Right atrium auricular region (tissue), 2 donors: ENCODE results near the gene KRT39. TPM values are rescaled to one million over a fixed set of nuclear protein-coding genes. Genes with fewer than 3 reads are reported as not detected.

Source experiments
- DNase-seq: peaks from one replicate; pipeline ENCODE4 v3.0.0-alpha.2; 2019; ENCODE audit warnings: low spot score
- H3K27ac ChIP-seq, 2 donors: fragments of 200-600 bp; sonication (generic); 1 replicate in 1 of 2; 2 replicates in 1 of 2; pipeline ENCODE4 v1.5.1; 2016 to 2019
- H3K27me3 ChIP-seq, 2 donors: fragments of 200-600 bp; sonication (generic); one replicate each; pipeline versions ENCODE4 v1.5.1 to v1.6.0; 2017 to 2019
- H3K36me3 ChIP-seq: fragments of 200-600 bp; sonication (generic); one replicate; pipeline ENCODE4 v1.5.1; 2016
- H3K4me1 ChIP-seq, 2 donors: fragments of 200-600 bp; sonication (generic); one replicate each; pipeline versions ENCODE4 v1.5.1 to v1.6.0; 2017 to 2019
- H3K4me3 ChIP-seq, 2 donors: fragments of 200-600 bp; sonication (generic); 1 replicate in 1 of 2; 2 replicates in 1 of 2; pipeline ENCODE4 v1.5.1; 2017 to 2019; ENCODE audit warnings: mild to moderate bottlenecking in 1 of 2, moderate library complexity in 1 of 2
- H3K9me3 ChIP-seq, 2 donors: fragments of 200-600 bp; sonication (generic); one replicate each; pipeline ENCODE4 v1.5.1; 2019
- total RNA-seq, 2 donors: library from RNA; depleted of rRNA; stranded (reverse); fragments of >200 nt; gene quantifications; one replicate each; pipeline ENCODE4 v1.1.0, GENCODE V29; 2016
- TF ChIP-seq, protein P1 (sequence below), 2 donors: fragments of 200-600 bp; sonication (generic); IDR thresholded peaks; one replicate each; pipeline ENCODE4 v1.5.1; 2019; ENCODE audit warnings: antibody characterized with exemption in 2 of 2

Gene KRT39
- not detected for total RNA-seq

DNA sequence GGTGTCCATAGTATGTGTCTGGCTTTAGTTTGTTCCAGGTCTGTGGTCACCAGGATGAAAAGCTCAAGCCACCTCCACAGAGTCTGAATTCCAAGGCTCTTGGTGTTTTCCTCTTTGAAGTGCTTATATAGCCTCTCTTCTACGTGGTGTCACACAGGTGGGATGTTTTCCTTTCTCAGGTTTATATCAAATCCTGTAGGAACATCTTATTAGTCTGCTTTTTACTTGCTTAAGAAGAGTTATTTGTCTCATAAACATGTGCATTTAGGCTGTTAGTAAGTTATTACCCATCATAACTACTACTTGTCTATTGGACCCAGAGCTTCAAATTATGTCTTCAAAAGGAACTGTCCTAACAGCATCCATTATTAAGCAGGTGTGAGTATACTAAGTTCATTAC is at the start of gene KRT39:
TSS of gene KRT39 (minus strand) at position 101 of the 400 bp plus-strand sequence. CDS start at position 9, 92 bp downstream.
- TF ChIP-seq, protein P1, sequence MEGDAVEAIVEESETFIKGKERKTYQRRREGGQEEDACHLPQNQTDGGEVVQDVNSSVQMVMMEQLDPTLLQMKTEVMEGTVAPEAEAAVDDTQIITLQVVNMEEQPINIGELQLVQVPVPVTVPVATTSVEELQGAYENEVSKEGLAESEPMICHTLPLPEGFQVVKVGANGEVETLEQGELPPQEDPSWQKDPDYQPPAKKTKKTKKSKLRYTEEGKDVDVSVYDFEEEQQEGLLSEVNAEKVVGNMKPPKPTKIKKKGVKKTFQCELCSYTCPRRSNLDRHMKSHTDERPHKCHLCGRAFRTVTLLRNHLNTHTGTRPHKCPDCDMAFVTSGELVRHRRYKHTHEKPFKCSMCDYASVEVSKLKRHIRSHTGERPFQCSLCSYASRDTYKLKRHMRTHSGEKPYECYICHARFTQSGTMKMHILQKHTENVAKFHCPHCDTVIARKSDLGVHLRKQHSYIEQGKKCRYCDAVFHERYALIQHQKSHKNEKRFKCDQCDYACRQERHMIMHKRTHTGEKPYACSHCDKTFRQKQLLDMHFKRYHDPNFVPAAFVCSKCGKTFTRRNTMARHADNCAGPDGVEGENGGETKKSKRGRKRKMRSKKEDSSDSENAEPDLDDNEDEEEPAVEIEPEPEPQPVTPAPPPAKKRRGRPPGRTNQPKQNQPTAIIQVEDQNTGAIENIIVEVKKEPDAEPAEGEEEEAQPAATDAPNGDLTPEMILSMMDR (IDR thresholded peaks at IDR 0.05) = no peak
- no peak for DNase-seq
- no peaks in the 10 kb centered on the region for H3K27me3 ChIP-seq
- no peaks in the 10 kb centered on the region for H3K4me1 ChIP-seq
- no peaks in the 10 kb centered on the region for H3K36me3 ChIP-seq
- H3K9me3 ChIP-seq = peaks cover 0 to 3% of the 10 kb centered on the region in 2 donors
- no peak within 1 kb of the TSS for H3K4me3 ChIP-seq
- no peak within 1 kb of the TSS for H3K27ac ChIP-seq

DNA sequence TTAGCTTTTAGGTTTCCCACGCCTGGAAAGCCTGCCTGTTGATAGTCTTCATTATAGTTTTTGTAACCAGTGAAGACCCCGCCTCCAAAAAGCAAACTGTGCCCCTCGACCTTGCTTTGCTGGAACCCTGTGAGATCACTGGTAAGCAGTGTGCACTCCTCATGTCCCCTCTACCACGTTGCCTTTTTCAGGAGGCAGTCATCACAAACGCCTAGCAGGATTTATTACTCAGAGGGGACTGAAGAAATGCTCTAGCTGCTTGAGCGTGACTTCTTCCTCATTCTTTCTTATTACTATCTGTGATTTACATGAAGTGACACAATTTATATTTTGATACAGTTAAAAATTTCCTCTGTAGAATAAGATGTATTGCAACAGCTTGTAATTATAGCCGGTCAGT is 48.7 kb upstream of the KRT39 start:
- Histone ChIP-seq H3K27ac (no peak overlapping the region), H3K36me3 (no peaks in the 10 kb centered on the region), H3K4me1 (no peaks in the 10 kb centered on the region), H3K9me3 (no peaks in the 10 kb centered on the region), H3K27me3 (no peaks in the 10 kb centered on the region), H3K4me3 (no peak overlapping the region)
- DNase-seq = no peak
- TF ChIP-seq, protein P1 (IDR thresholded peaks at IDR 0.05) = no peak

DNA sequence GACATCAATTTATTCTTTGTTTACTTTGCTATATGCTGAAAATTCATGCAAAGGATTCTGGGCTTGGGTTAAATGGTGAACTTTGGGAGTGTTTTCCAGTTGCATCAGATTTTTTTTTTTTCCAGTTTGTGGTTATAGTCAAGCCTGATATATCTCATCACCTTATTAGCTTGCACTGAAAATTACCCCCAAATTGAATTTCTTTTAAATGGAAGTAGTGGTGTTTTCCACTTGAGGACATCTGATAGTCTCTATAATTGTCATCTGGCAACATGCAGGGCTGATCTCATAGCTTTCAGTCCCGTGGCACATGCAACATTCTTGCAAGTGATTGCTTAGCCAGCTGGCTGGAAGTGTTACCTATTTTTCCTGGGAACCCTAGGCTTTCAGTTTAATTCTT is 46.9 kb upstream of the KRT39 start:
- no peaks in the 10 kb centered on the region for H3K36me3 ChIP-seq
- no peak overlapping the region for H3K4me3 ChIP-seq
- no peaks in the 10 kb centered on the region for H3K27me3 ChIP-seq
- TF ChIP-seq, protein P1 (IDR thresholded peaks at IDR 0.05) = no peak
- H3K9me3 ChIP-seq = no peaks in the 10 kb centered on the region
- no peaks in the 10 kb centered on the region for H3K4me1 ChIP-seq
- H3K27ac ChIP-seq = no peak overlapping the region
- DNase-seq = no peak

DNA sequence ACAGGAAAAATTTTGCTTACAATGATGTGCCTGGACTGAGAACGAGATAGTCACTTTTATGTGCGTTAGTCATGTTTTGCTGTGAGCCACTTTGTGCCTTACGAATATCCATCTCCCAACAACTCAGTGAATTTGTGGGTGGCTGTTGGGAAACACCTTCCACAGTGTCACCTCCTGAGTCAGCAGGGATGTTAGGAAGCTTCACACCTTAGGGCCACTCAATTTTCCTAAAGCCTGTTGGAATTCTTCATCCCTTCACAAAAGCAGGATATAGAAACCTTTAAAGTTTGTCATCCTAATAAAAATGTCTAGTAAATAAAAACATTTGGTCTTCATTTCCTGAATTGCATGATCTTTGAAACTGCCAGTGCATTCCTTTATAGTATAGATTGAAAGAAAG is 46.4 kb upstream of the KRT39 start:
- H3K27me3 ChIP-seq = no peaks in the 10 kb centered on the region
- no peaks in the 10 kb centered on the region for H3K9me3 ChIP-seq
- TF ChIP-seq, protein P1 (IDR thresholded peaks at IDR 0.05) = no peak
- no peak for DNase-seq
- H3K27ac ChIP-seq = no peak overlapping the region
- H3K4me1 ChIP-seq = no peaks in the 10 kb centered on the region
- no peak overlapping the region for H3K4me3 ChIP-seq
- H3K36me3 ChIP-seq = no peaks in the 10 kb centered on the region

DNA sequence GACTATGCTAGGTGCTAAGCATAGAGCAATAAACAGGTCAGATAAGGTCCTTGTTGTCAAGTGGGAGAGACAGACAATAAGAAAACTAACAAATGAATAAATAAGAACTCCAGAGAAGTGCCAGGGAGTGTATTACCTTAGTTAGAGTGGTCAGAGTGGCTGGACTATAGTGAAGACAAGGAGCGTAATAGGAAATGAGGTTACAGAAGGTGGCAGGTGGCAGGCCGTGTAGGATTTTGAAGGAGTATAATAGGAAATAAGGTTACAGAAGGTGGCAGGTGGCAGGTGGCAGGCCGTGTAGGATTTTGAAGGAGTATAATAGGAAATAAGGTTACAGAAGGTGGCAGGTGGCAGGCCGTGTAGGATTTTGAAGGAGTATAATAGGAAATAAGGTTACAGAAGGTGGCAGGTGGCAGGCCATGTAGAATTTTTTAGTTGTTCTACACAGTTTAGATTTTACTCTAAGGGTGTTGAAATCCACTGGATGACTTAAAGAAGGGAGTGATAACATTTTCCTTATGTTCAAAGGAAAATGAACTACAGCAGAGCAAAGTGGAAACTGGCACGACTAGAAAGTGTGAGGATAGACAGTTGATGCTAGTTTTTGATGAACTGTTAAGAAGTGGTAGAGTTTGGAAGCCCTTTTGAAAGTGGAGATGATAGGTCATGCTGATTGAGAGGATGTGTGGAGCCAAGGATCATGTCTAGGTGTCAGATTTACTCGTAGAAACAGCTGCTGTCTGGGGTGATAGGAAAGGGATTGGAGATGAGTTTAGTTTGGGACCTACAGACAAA is 45.8 kb upstream of the KRT39 start:
- no peak overlapping the region for H3K27ac ChIP-seq
- no peak for DNase-seq
- H3K27me3 ChIP-seq = no peaks in the 10 kb centered on the region
- no peaks in the 10 kb centered on the region for H3K36me3 ChIP-seq
- H3K4me3 ChIP-seq = no peak overlapping the region
- no peaks in the 10 kb centered on the region for H3K4me1 ChIP-seq
- H3K9me3 ChIP-seq = no peaks in the 10 kb centered on the region
- TF ChIP-seq, protein P1 (IDR thresholded peaks at IDR 0.05) = no peak

DNA sequence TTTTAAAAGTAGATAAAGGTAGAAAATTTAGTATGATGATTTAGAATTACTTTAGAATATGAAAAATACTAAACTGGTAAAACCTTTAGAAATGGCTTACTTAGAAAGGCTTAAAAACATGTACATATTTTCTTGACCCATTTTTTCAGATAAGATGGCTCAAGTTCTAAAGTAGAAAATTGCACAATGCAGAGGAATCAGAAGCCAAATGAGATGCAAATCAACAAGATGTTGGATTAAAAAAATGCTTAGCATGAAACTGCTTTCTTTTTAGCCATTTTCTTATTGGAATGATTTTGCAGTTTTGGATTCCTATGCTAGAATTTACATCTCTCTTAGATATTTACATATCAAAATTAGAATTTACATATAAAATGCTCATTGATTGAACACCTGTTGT is 43.7 kb upstream of the KRT39 start:
- Histone ChIP-seq H3K36me3 (no peaks in the 10 kb centered on the region), H3K9me3 (no peaks in the 10 kb centered on the region), H3K27ac (no peak overlapping the region), H3K27me3 (no peaks in the 10 kb centered on the region), H3K4me3 (no peak overlapping the region), H3K4me1 (no peaks in the 10 kb centered on the region)
- TF ChIP-seq, protein P1 (IDR thresholded peaks at IDR 0.05) = no peak
- no peak for DNase-seq
